Esophagus muscularis mucosa (tissue), 4 donors: ENCODE results near the gene BEND6.
"Not testable (repeated sequence)": the region's sequence is repeated elsewhere in the genome, so short reads cannot be mapped to it uniquely, and the experiment has no call there.

ENCODE experiments used
- EP300 ChIP-seq: sonication (generic); formaldehyde crosslinking; IDR thresholded peaks from one replicate; pipeline ENCODE4 v1.6.1; 2017; ENCODE audit warnings: antibody characterized with exemption
- POLR2A ChIP-seq: fragments of 450-650 bp; IDR thresholded peaks from one replicate; pipeline ENCODE4 v1.6.1; 2017; ENCODE audit warnings: antibody characterized with exemption, moderate library complexity, mild to moderate bottlenecking, low read depth
- TF ChIP-seq, protein P1 (sequence below), 3 experiments: fragments of 200-600 bp in 2 of 3; fragments of 450-650 bp in 1 of 3; sonication (generic) in 2 of 3; IDR thresholded peaks; one replicate each; pipeline ENCODE4 v1.5.1; 2017 to 2019; ENCODE audit warnings: antibody characterized with exemption in 3 of 3, mild to moderate bottlenecking in 2 of 3, moderate library complexity in 1 of 3

DNA sequence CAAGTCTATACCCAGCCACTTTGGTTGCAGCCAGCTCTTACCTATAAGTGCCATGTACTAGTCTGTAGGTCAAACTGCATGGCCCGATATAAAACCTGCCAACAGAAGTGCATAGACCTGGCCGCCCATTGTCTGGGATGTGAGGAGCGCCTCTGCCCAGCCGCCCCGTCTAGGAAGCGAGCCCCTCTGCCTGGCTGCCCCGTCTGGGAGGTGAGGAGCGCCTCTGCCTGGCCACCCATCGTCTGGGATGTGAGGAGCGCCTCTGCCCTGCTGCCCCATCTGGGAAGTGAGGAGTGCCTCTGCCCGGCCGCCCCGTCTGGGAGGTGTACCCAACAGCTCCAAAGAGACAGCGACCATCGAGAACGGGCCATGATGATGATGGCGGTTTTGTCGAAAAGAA is 44.8 kb downstream of the BEND6 start:
- TF ChIP-seq, protein P1, sequence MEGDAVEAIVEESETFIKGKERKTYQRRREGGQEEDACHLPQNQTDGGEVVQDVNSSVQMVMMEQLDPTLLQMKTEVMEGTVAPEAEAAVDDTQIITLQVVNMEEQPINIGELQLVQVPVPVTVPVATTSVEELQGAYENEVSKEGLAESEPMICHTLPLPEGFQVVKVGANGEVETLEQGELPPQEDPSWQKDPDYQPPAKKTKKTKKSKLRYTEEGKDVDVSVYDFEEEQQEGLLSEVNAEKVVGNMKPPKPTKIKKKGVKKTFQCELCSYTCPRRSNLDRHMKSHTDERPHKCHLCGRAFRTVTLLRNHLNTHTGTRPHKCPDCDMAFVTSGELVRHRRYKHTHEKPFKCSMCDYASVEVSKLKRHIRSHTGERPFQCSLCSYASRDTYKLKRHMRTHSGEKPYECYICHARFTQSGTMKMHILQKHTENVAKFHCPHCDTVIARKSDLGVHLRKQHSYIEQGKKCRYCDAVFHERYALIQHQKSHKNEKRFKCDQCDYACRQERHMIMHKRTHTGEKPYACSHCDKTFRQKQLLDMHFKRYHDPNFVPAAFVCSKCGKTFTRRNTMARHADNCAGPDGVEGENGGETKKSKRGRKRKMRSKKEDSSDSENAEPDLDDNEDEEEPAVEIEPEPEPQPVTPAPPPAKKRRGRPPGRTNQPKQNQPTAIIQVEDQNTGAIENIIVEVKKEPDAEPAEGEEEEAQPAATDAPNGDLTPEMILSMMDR (IDR thresholded peaks at IDR 0.05), result not testable (repeated sequence)
- not testable (repeated sequence) for TF ChIP-seq EP300, POLR2A
